Measurements from ENCODE around the gene THSD4. TPM values are rescaled to one million over a fixed set of nuclear protein-coding genes. Genes with fewer than 3 reads are reported as not detected.

THSD4 gene
- total RNA-seq, 2 experiments from 2014 or later = not detected

- Histone ChIP-seq H2AFZ (ENCODE audit: low read length) (no peak overlapping the region), H4K20me1 (ENCODE audit: insufficient read depth, low read length) (no peaks in the 10 kb centered on the region), H3K4me3 (ENCODE audit: low read depth, low read length, poor library complexity, severe bottlenecking) (no peak overlapping the region), H3K36me3 (ENCODE audit: insufficient read depth, low read length) (no peaks in the 10 kb centered on the region), H3K9me3 (ENCODE audit: low read length) (no peaks in the 10 kb centered on the region), H3K79me2 (ENCODE audit: insufficient read depth, low read depth, low read length) (no peaks in the 10 kb centered on the region), H3K9me2 (ENCODE audit: insufficient read depth, low read length) (no peaks in the 10 kb centered on the region), H3K4me1 (ENCODE audit: insufficient read depth, low read length, poor library complexity, severe bottlenecking) (no peaks in the 10 kb centered on the region), H3K4me2 (ENCODE audit: low read length) (no peak overlapping the region), H3K27ac (ENCODE audit: low read depth, low read length, poor library complexity, severe bottlenecking) (no peak overlapping the region)
- TF ChIP-seq CTCF (conservative IDR thresholded peaks at IDR 0.05; ENCODE audit: low read length) (no peak), EZH2phosphoT487 (IDR thresholded peaks at IDR 0.05; ENCODE audit: borderline replicate concordance, low read depth, low read length) (no peak)
- ChIA-PET POLR2A (no interaction called here), CTCF (ENCODE audit: unreplicated experiment) (no interaction called here)
- no TSS peak for BruUV-seq (replicated peaks)
- intact Hi-C loops (cut with micrococcal nuclease; ENCODE audit: unreplicated experiment) = no loop called here
- no peak for DNase-seq (ENCODE audit: low spot score)
These were observed 341.1 kb downstream of the THSD4 start for GRCh38 chr15:71456362-71456761.

- Histone ChIP-seq H4K20me1 (ENCODE audit: insufficient read depth, low read length) (no peaks in the 10 kb centered on the region), H3K9me2 (ENCODE audit: insufficient read depth, low read length) (no peaks in the 10 kb centered on the region), H3K36me3 (ENCODE audit: insufficient read depth, low read length) (no peaks in the 10 kb centered on the region), H3K27ac (ENCODE audit: low read depth, low read length, poor library complexity, severe bottlenecking) (no peak overlapping the region), H2AFZ (ENCODE audit: low read length) (no peak overlapping the region), H3K4me3 (ENCODE audit: low read depth, low read length, poor library complexity, severe bottlenecking) (no peak overlapping the region), H3K9me3 (ENCODE audit: low read length) (no peaks in the 10 kb centered on the region), H3K79me2 (ENCODE audit: insufficient read depth, low read depth, low read length) (no peaks in the 10 kb centered on the region), H3K4me1 (ENCODE audit: insufficient read depth, low read length, poor library complexity, severe bottlenecking) (no peaks in the 10 kb centered on the region), H3K4me2 (ENCODE audit: low read length) (no peak overlapping the region)
- ChIA-PET POLR2A (no interaction called here), CTCF (ENCODE audit: unreplicated experiment) (no interaction called here)
- TF ChIP-seq CTCF (conservative IDR thresholded peaks at IDR 0.05; ENCODE audit: low read length) (no peak), EZH2phosphoT487 (IDR thresholded peaks at IDR 0.05; ENCODE audit: borderline replicate concordance, low read depth, low read length) (no peak)
- no peak for DNase-seq (ENCODE audit: low spot score)
- no TSS peak for BruUV-seq (replicated peaks)
- intact Hi-C loops (cut with micrococcal nuclease; ENCODE audit: unreplicated experiment) = no loop called here
These were observed 341.5 kb downstream of the THSD4 start for GRCh38 chr15:71456811-71457210.

- intact Hi-C loops (cut with micrococcal nuclease; ENCODE audit: unreplicated experiment) = no loop called here
- no peak overlapping the region for H3K27ac ChIP-seq (ENCODE audit: low read depth, low read length, poor library complexity, severe bottlenecking)
- BruUV-seq (replicated peaks) = no TSS peak
- H3K9me2 ChIP-seq (ENCODE audit: insufficient read depth, low read length) = no peaks in the 10 kb centered on the region
- CTCF ChIA-PET (ENCODE audit: unreplicated experiment) = no interaction called here
- H2AFZ ChIP-seq (ENCODE audit: low read length) = no peak overlapping the region
- no peak overlapping the region for H3K4me3 ChIP-seq (ENCODE audit: low read depth, low read length, poor library complexity, severe bottlenecking)
- no peaks in the 10 kb centered on the region for H3K36me3 ChIP-seq (ENCODE audit: insufficient read depth, low read length)
- no peaks in the 10 kb centered on the region for H3K9me3 ChIP-seq (ENCODE audit: low read length)
- no peaks in the 10 kb centered on the region for H3K4me1 ChIP-seq (ENCODE audit: insufficient read depth, low read length, poor library complexity, severe bottlenecking)
- H4K20me1 ChIP-seq (ENCODE audit: insufficient read depth, low read length) = no peaks in the 10 kb centered on the region
- POLR2A ChIA-PET = interaction anchor here (0.7 kb wide), 1 partner anchor 1624 kb away, joined by 4 read pairs; no protein-coding TSS in a partner anchor
- no peaks in the 10 kb centered on the region for H3K79me2 ChIP-seq (ENCODE audit: insufficient read depth, low read depth, low read length)
- no peak overlapping the region for H3K4me2 ChIP-seq (ENCODE audit: low read length)
- TF ChIP-seq CTCF (conservative IDR thresholded peaks at IDR 0.05; ENCODE audit: low read length) (no peak), EZH2phosphoT487 (IDR thresholded peaks at IDR 0.05; ENCODE audit: borderline replicate concordance, low read depth, low read length) (no peak)
- no peak for DNase-seq (ENCODE audit: low spot score)
These were observed 342.9 kb downstream of the THSD4 start for GRCh38 chr15:71458089-71458660.
